Iris pigment epithelial cell (primary cell): Measurements from ENCODE around the gene KATNAL1.
A peak's percentile ranks its signal among the peaks of the same experiment; 100 is the strongest.

Source experiments
- DNase-seq: peaks from one replicate; pipeline ENCODE4 v3.0.0-alpha.2; 2011; ENCODE audit warnings: low read depth

The KATNAL1 gene

DNA sequence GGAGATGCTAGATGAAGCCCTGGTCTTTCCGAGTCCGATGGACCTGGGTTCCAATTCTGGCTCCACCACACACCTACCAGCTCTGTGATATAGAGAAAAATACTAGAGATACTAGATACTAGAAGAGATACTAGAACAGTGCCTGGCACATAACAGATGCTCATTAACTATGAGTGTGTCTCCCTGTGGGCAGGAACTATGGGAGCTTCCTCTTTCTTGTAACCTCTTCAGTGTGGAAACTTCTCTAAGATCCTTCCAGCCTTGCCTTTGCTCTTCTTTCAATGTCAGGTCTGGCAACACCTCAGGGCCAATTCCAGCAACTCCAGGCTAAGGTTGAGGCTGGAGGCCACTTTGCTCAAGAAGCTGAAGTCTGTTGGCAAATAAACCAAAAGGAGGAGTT, 143.9 kb downstream of the KATNAL1 start:
- no peak for DNase-seq

DNA sequence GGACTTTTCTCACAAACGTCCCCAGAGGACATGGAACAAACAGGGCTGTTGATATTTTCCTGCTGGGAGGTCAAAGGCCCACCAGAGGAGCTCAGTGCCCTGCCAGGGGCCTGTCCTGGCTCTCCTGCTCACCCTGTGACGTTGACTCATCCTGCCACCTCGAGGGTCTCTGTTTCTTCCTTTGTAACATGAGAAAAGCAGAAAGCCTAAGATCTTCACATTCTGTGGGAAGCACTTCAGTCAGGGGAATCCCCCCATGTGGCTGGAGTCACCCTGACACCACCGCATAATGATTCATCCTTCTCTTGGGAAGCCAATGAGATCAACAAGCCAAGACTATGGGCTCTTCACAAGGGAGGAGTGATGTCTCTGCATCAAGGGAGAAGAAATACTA, 147.9 kb downstream of the KATNAL1 start:
- peak; percentile 94 for DNase-seq

DNA sequence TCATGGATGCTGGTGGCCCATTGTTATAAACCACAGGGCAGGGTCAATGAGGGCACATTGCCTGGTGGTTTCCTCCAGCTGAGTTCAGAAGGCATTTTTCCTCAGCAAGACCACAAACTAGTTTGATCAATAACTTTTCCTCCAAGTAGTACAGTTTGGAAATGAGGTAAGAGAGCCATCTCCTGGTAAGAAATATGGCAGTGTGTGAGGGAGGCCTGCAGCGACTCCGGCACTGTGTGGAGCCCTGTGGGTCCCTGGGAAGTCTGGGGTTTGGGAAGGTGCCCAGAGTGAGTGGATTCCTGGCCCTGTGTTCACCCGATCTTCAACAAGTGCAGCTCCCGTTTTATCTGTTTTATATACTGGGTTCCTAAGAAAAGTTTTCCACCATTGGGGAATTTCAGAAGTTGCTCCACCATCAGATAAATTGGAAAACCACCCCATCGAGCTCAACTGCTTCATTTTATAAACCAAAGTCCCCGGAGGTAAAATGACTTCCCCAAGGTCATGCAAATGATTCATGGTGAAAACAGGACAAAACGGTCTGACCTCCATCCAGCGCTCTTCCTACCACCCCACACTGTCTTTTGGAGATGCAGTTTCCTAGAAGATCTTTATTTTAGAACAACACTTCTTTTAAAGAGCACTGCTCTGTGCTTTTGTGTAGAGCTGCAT, 148.4 kb downstream of the KATNAL1 start:
- DNase-seq, result peak; percentile 68

DNA sequence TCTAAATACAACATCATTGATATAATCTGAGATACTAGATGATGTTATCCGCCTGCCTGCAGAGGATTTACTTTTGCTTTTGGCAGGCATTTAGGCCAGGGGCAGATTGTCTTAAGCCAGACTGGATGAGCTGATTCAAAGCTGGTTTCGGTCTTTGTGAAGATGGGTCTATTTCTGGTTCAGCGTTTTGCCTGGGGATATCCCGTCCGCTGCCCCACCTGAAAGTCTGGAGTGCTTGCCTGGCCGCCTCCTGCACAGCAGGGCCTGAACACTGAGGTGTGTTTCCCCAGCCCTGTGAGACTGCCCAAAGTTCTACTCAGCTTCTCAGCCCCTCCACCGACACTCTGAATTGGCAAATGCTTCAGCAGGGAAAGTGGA, 149.7 kb downstream of the KATNAL1 start:
- no peak for DNase-seq

DNA sequence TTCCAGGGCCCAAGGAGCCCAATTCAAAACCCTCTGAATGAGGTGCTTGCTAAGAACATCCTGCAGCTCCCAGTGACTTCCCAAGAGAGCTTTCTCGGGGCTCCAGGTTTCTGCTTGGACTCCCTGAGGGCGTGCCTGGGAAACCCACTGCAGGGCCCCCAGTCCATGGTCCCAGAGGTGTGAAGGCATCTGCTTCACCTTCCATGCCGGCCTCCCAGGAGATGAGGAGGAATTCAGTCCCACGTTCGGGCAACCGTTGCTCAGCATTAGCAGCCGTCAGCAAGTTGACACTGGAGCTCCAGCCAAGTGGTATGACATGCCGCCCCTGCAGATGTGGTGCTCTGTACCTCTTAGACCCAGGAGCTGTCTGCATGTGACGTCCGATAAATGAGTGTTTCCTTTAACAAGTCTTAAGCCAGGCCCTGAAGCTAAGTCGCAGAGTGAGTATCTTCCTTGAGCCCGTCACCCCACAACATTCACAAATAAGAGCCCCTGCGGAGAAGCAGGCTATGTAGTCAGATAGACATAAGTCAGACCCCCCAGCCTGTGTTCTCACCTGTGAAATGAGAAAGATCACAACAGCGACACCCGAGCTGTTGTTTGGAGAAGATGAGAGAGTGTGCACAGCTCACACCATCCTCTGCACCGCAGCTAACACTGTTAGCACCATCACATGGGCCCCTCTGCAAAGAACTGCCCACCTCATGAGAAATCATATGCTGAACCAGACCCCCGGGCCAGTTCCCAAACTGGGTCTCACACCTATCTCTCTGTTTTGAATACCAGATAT, 150.3 kb downstream of the KATNAL1 start:
- no peak for DNase-seq

DNA sequence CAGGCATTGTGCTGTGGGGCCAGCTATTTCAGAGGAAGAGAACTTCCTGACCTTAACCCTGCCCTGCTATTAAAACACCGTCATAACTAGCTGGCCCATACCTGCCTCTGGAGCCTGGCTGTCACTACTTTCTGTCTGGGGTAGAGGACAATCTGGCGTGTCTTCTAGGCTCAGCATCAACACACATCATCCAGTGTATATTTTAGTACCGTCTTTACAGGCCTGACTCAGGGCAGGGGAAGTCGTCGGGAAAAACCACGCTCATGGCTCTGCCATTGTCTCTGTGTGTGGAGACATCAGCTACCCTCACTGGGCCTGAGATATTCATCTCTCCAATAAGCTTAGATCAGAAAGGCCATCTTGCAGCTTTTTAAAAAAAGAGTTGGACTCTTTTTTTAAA, 151.1 kb downstream of the KATNAL1 start:
- no peak for DNase-seq

DNA sequence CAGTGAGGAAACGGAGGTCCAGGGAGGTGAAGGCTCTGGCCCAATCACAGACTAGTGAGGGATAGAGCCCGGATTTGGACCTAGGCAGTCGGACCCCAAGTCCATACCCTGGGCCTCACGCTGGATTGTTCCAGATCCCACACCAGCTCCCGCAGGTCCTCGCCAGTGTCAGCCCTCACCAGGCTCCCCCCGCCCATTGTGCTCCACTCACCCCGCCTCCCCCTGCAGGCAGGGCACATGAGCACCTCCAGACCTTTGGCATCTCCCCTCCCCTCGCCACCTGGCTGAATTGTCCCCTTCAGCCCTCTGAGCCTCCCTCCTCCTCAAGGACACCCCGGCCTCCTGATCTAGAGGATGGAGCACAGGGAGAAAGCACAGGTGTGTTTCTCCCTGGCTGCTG, 152.4 kb downstream of the KATNAL1 start:
- DNase-seq, result no peak

DNA sequence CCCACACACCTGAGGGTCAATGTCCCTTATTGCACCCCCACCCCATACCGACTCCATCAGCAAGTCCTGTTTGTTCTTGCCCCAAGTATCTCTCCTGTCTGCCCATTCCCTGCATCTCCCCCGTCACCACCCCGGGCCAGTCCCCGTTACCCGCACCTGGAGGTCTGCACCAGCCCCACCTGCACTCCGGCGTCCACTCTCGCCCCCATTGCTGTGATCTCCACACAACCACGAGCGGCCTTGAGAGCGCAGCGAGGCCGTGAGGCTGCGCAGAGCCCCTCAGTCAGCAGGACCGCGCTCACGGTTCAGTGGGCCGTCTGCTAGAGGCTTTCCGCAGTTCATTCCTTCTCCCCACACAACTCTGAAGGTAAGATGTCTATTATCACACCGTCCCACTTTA, 152.8 kb downstream of the KATNAL1 start:
- no peak for DNase-seq

DNA sequence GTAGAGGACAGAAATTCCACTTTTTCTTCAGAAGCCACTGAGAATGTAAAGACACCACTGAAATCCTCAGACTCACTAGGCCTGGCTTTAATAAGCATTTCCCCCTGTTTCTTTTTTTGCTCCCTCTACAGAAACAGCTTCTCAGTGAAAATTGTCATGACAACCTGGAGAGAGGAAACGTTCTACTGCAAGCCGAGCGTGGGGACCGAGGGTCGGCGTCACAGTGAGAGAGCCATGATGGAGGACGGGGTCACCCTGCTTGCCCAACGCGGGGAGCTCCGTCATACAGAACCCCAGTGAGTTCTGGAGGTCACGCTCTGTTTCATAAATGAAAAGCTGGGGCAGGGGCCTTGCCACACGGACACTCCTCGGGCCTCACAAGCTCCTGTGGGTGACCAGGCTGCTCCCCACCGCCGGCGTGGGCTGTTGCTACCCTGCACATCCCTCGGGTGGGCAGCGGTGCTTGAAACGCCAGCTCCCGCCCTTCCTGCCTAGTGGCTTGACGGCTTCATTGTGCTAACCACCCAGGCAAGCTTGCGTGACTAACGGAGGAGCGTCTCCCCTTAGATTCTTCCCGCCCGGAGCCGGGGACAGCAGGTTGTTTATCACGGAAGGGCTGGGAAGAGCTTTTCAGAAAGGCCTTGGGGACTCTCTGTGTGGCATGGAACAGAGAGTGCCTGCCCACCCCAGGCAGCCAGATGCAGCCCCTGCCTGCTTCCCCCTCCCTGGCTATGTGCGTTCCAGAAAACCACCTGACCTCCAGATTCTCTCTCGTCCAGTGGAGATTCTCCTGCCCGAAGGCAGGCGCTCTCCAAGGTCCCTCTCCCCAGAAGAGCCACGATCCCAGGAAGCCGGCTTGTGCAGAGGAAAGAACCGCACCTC, 153.6 kb downstream of the KATNAL1 start:
- DNase-seq, result peak; percentile 44
